ENCODE measurements around the gene TMEM132C. TPM values are rescaled to one million over a fixed set of nuclear protein-coding genes. Genes with fewer than 3 reads are reported as not detected.

The TMEM132C gene
- total RNA-seq, 6 experiments from 2014 or later: 0.04 to 0.19 (median 0.06) TPM; not detected in 3

GRCh38 chr12:128258866-128259555 is 8.0 kb upstream of the TMEM132C start:
- intact Hi-C loops (cut with DNase I): no loop called here
- WGBS (ENCODE audit: insufficient coverage, low coverage, low lambda C conversion rate, missing lambda C conversion rate): 34% methylated on average over 9 of the region's 9 CpGs

GRCh38 chr12:128259556-128260070 is 7.4 kb upstream of the TMEM132C start:
- Histone ChIP-seq H3K27me3 (peaks cover 0 to 4% of the 10 kb centered on the region in 2 donors), H3K27ac (no peak overlapping the region), H3K9me3 (no peaks in the 10 kb centered on the region), H3K4me3 (no peak overlapping the region), H3K36me3 (no peaks in the 10 kb centered on the region), H3K4me1 (no peaks in the 10 kb centered on the region)
- no peak for DNase-seq
- 9% methylated on average over 5 of the region's 5 CpGs for WGBS (ENCODE audit: insufficient coverage, low coverage, low lambda C conversion rate, missing lambda C conversion rate)
- TF ChIP-seq CTCF (IDR thresholded peaks at IDR 0.05): peak; percentile 40 to 69 (median 62)
- no peak for TF ChIP-seq POLR2A (IDR thresholded peaks at IDR 0.05)
- intact Hi-C loops (cut with DNase I): no loop called here
- ATAC-seq: peak in 2 of 4 donors; percentile 45 to 47

More at GRCh38 chr12:128258866-128259555, 8.0 kb upstream of the TMEM132C start:
- Histone ChIP-seq H3K4me3 (no peak overlapping the region), H3K27ac (no peak overlapping the region), H3K27me3 (peaks cover 0 to 4% of the 10 kb centered on the region in 2 donors), H3K9me3 (no peaks in the 10 kb centered on the region), H3K36me3 (no peaks in the 10 kb centered on the region), H3K4me1 (no peaks in the 10 kb centered on the region)
- ATAC-seq: no peak
- DNase-seq: no peak
- TF ChIP-seq CTCF (IDR thresholded peaks at IDR 0.05): no peak
- TF ChIP-seq POLR2A (IDR thresholded peaks at IDR 0.05): no peak

GRCh38 chr12:128261757-128262156 is 5.2 kb upstream of the TMEM132C start:
- no peak overlapping the region for H3K27ac ChIP-seq
- H3K4me1 ChIP-seq: no peaks in the 10 kb centered on the region
- DNase-seq: no peak
- H3K36me3 ChIP-seq: no peaks in the 10 kb centered on the region
- intact Hi-C loops (cut with DNase I): no loop called here
- 72% methylated on average over 3 of the region's 3 CpGs for WGBS (ENCODE audit: insufficient coverage, low coverage, low lambda C conversion rate, missing lambda C conversion rate)
- ATAC-seq: no peak
- no peaks in the 10 kb centered on the region for H3K9me3 ChIP-seq
- no peak for TF ChIP-seq CTCF (IDR thresholded peaks at IDR 0.05)
- no peak for TF ChIP-seq POLR2A (IDR thresholded peaks at IDR 0.05)
- H3K4me3 ChIP-seq: no peak overlapping the region
- peaks cover 0 to 4% of the 10 kb centered on the region in 2 donors for H3K27me3 ChIP-seq

- ATAC-seq: no peak
- WGBS (ENCODE audit: insufficient coverage, low coverage, low lambda C conversion rate, missing lambda C conversion rate): 13% methylated on average over 7 of the region's 7 CpGs
- intact Hi-C loops (cut with DNase I): no loop called here
- no peak overlapping the region for H3K27ac ChIP-seq
- no peaks in the 10 kb centered on the region for H3K36me3 ChIP-seq
- peaks cover 0 to 9% of the 10 kb centered on the region in 2 donors for H3K27me3 ChIP-seq
- TF ChIP-seq CTCF (IDR thresholded peaks at IDR 0.05): no peak
- no peak for TF ChIP-seq POLR2A (IDR thresholded peaks at IDR 0.05)
- no peaks in the 10 kb centered on the region for H3K9me3 ChIP-seq
- DNase-seq: no peak
- no peak overlapping the region for H3K4me3 ChIP-seq
- H3K4me1 ChIP-seq: no peaks in the 10 kb centered on the region
Measured at GRCh38 chr12:128265566-128265965, 1.4 kb upstream of the TMEM132C start.

Data from right lobe of liver (tissue), 6 donors.